CD4-positive, alpha-beta T cell (primary cell): ENCODE results near the gene ERP44. TPM values are rescaled to one million over a fixed set of nuclear protein-coding genes. Genes with fewer than 3 reads are reported as not detected.
"Not testable (repeated sequence)": the region's sequence is repeated elsewhere in the genome, so short reads cannot be mapped to it uniquely, and the experiment has no call there.

Experiments used
- ATAC-seq: fragments of 200-7000 bp; cut with Tn5 transposase; one replicate; pipeline ENCODE4 v1.10.0; 2022; ENCODE audit warnings: mild to moderate bottlenecking; ENCODE audit not compliant: poor library complexity
- CTCF ChIA-PET: fragments of 350-600 bp; sonication (Branson Sonifier 250); formaldehyde crosslinking; loops from one replicate; lab custom pipeline; 2021; ENCODE audit warnings: antibody characterized with exemption, inconsistent platforms; lab: Charles Lee
- POLR2A ChIA-PET: fragments of 350-600 bp; sonication (Branson Sonifier 250); formaldehyde crosslinking; loops from one replicate; lab custom pipeline; 2021; ENCODE audit warnings: antibody characterized with exemption, inconsistent platforms; lab: Charles Lee
- DNase-seq, 14 experiments: peaks; one replicate each; pipeline ENCODE4 v3.0.0-alpha.2; 2013 to 2020; ENCODE audit warnings: mixed read lengths in 2 of 14
- H3K27ac ChIP-seq, 2 donors: one replicate each; pipeline versions ENCODE4 v1.5.1 to v1.7.0; 2013; ENCODE audit warnings: low read length in 2 of 2, low read depth in 1 of 2, mild to moderate bottlenecking in 1 of 2
- H3K27me3 ChIP-seq, 2 experiments: 1 replicate in 1 of 2; 2 replicates in 1 of 2; pipeline versions ENCODE4 v1.6.1 to v1.7.0; 2013; ENCODE audit warnings: low read length in 2 of 2, control low read depth in 1 of 2, mild to moderate bottlenecking in 1 of 2, moderate library complexity in 1 of 2; ENCODE audit not compliant: insufficient read depth in 2 of 2, control insufficient read depth in 1 of 2
- H3K36me3 ChIP-seq: one replicate; pipeline ENCODE4 v1.6.1; 2013; ENCODE audit warnings: low read length, control low read depth; ENCODE audit not compliant: insufficient read depth
- H3K4me1 ChIP-seq: one replicate; pipeline ENCODE4 v1.6.1; 2013; ENCODE audit warnings: low read length, control low read depth; ENCODE audit not compliant: insufficient read depth
- H3K4me3 ChIP-seq: one replicate; pipeline ENCODE4 v1.5.1; 2013; ENCODE audit warnings: mild to moderate bottlenecking, low read length, moderate library complexity
- H3K9me3 ChIP-seq, 2 experiments: 1 replicate in 1 of 2; 2 replicates in 1 of 2; pipeline versions ENCODE4 v1.6.1 to v1.7.0; 2013; ENCODE audit warnings: low read length in 2 of 2, mild to moderate bottlenecking in 2 of 2, control low read depth in 1 of 2, moderate library complexity in 1 of 2; ENCODE audit not compliant: control insufficient read depth in 1 of 2, insufficient read depth in 1 of 2
- H3K27ac Mint-ChIP-seq: one replicate; pipeline ENCODE4 v1.8.0; 2020; ENCODE audit warnings: mixed read lengths
- H3K27me3 Mint-ChIP-seq: one replicate; pipeline ENCODE4 v1.8.0; 2021; ENCODE audit warnings: mixed read lengths
- H3K36me3 Mint-ChIP-seq: one replicate; pipeline ENCODE4 v1.8.0; 2021; ENCODE audit warnings: low read depth, mixed read lengths
- H3K4me1 Mint-ChIP-seq: one replicate; pipeline ENCODE4 v1.8.0; 2021; ENCODE audit warnings: low read depth, mixed read lengths
- H3K4me3 Mint-ChIP-seq: one replicate; pipeline ENCODE4 v1.8.0; 2020; ENCODE audit warnings: mild to moderate bottlenecking, mixed read lengths
- H3K9me3 Mint-ChIP-seq: one replicate; pipeline ENCODE4 v1.8.0; 2020; ENCODE audit warnings: mixed read lengths
- CTCF ChIP-seq: fragments of 200-600 bp; IDR thresholded peaks from one replicate; pipeline ENCODE4 v1.8.0; 2022; ENCODE audit warnings: antibody characterized with exemption, mild to moderate bottlenecking
- intact Hi-C, 2 experiments: fragments of 100-400 bp; cut with DNase I in 1 of 2; cut with micrococcal nuclease in 1 of 2; formaldehyde crosslinking; loops; one replicate each; pipeline versions ENCODE4 v1.15.1 to v1.9.0; 2023 to 2025; cut with DNase I, micrococcal nuclease
- total RNA-seq, 174 experiments: library from RNA in 2 of 174; stranded (reverse) in 2 of 174; gene quantifications; one replicate each; pipeline ENCODE4 v1.2.3 and lab custom pipeline; 2021 to 2026

ERP44 gene
- total RNA-seq, 2 experiments from 2014 or later, result 6.8 to 7.1 TPM

GRCh38 chr9:100072805-100073204 lies 26.0 kb downstream of the ERP44 start:
- Mint-ChIP-seq H3K4me3 (no peak overlapping the region), H3K27me3 (no peaks in the 10 kb centered on the region), H3K4me1 (peaks cover 29% of the 10 kb centered on the region), H3K9me3 (no peaks in the 10 kb centered on the region), H3K36me3 (peaks cover 9% of the 10 kb centered on the region), H3K27ac (no peak overlapping the region)
- ATAC-seq (no peak), DNase-seq (no peak)
- H3K4me1 ChIP-seq, result no peaks in the 10 kb centered on the region
- H3K4me3 ChIP-seq, result no peak overlapping the region
- H3K27me3 ChIP-seq, result no peaks in the 10 kb centered on the region
- H3K27ac ChIP-seq, result no peak overlapping the region
- H3K36me3 ChIP-seq, result peaks cover 8% of the 10 kb centered on the region
- ChIA-PET CTCF (interaction anchor here (1.4 kb wide), 1 partner anchor 9 kb away, joined by 4 read pairs; no protein-coding TSS in a partner anchor), POLR2A (no interaction called here)
- no peak for TF ChIP-seq CTCF
- intact Hi-C loops, result no loop called here
- no peaks in the 10 kb centered on the region for H3K9me3 ChIP-seq

DNA sequence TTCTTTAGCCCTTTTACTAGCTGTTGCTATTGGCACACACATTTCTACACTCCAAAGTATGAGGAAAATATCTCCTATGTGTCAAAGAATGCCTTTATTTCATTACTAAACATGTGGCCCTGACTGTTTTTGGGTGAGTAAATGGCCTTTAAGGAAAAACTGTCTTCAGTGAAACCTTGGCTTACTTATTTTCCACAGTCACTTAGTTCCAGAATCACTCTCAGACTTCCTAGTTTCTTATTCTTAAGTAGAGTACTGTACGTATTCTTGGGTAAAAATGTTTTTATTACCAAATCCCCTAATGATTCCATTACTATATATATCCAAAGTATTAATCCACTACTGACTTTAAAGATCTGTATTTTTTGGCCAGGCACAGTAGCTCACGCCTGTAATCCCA lies 27.5 kb downstream of the ERP44 start:
- ATAC-seq (no peak), DNase-seq (no peak)
- no peaks in the 10 kb centered on the region for H3K27me3 ChIP-seq
- H3K36me3 ChIP-seq, result peaks cover 4% of the 10 kb centered on the region
- no peaks in the 10 kb centered on the region for H3K4me1 ChIP-seq
- H3K9me3 ChIP-seq, result no peaks in the 10 kb centered on the region
- ChIA-PET POLR2A (interaction anchor here (0.7 kb wide), 1 partner anchor 200 kb away, joined by 3 read pairs; no protein-coding TSS in a partner anchor), CTCF (interaction anchor here (1.4 kb wide), 1 partner anchor 8 kb away, joined by 4 read pairs; no protein-coding TSS in a partner anchor)
- H3K27ac Mint-ChIP-seq, result no peak overlapping the region
- peaks cover 17% of the 10 kb centered on the region for H3K36me3 Mint-ChIP-seq
- H3K9me3 Mint-ChIP-seq, result no peaks in the 10 kb centered on the region
- H3K27ac ChIP-seq, result no peak overlapping the region
- no peak overlapping the region for H3K4me3 Mint-ChIP-seq
- no peak overlapping the region for H3K4me3 ChIP-seq
- intact Hi-C loops, result no loop called here
- TF ChIP-seq CTCF, result no peak
- H3K4me1 Mint-ChIP-seq, result peaks cover 28% of the 10 kb centered on the region
- H3K27me3 Mint-ChIP-seq, result no peaks in the 10 kb centered on the region

GRCh38 chr9:100070104-100071041 lies 28.4 kb downstream of the ERP44 start:
- no peak overlapping the region for H3K4me3 ChIP-seq
- H3K27me3 Mint-ChIP-seq, result no peaks in the 10 kb centered on the region
- H3K4me1 Mint-ChIP-seq, result peaks cover 34% of the 10 kb centered on the region
- H3K27ac Mint-ChIP-seq, result no peak overlapping the region
- H3K27me3 ChIP-seq, result no peaks in the 10 kb centered on the region
- intact Hi-C loops, result no loop called here
- H3K4me1 ChIP-seq, result no peaks in the 10 kb centered on the region
- H3K9me3 ChIP-seq, result no peaks in the 10 kb centered on the region
- ATAC-seq (no peak), DNase-seq (no peak)
- ChIA-PET CTCF (interaction anchor here (0.7 kb wide), 1 partner anchor 40 kb away, joined by 3 read pairs; no protein-coding TSS in a partner anchor), POLR2A (no interaction called here)
- H3K9me3 Mint-ChIP-seq, result no peaks in the 10 kb centered on the region
- no peak overlapping the region for H3K27ac ChIP-seq
- TF ChIP-seq CTCF, result no peak
- H3K36me3 Mint-ChIP-seq, result peaks cover 18% of the 10 kb centered on the region
- peaks cover 1% of the 10 kb centered on the region for H3K36me3 ChIP-seq
- no peak overlapping the region for H3K4me3 Mint-ChIP-seq

DNA sequence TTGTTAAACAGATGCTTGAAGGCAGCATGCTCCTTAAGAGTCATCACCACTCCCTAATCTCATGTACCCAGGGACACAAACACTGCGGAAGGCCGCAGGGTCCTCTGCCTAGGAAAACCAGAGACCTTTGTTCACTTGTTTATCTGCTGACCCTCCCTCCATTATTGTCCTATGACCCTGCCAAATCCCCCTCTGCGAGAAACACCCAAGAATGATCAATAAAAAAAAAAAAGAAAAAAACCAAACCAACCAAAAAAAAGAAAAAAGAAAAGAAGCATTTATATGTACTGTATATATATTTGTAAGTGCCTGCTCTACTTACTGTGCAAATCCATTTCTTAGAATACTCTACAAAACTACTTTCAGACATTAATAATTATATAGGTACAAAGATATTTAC lies 29.7 kb downstream of the ERP44 start:
- H3K27me3 ChIP-seq, ATAC-seq, H3K27me3 Mint-ChIP-seq, intact Hi-C loops, POLR2A ChIA-PET, H3K9me3 Mint-ChIP-seq, H3K27ac Mint-ChIP-seq, CTCF ChIA-PET, H3K36me3 ChIP-seq, H3K4me1 ChIP-seq, H3K27ac ChIP-seq, H3K4me3 Mint-ChIP-seq, DNase-seq, H3K9me3 ChIP-seq, H3K4me3 ChIP-seq: not testable (repeated sequence)
- Mint-ChIP-seq H3K36me3 (peaks cover 18% of the 10 kb centered on the region), H3K4me1 (peaks cover 38% of the 10 kb centered on the region)

DNA sequence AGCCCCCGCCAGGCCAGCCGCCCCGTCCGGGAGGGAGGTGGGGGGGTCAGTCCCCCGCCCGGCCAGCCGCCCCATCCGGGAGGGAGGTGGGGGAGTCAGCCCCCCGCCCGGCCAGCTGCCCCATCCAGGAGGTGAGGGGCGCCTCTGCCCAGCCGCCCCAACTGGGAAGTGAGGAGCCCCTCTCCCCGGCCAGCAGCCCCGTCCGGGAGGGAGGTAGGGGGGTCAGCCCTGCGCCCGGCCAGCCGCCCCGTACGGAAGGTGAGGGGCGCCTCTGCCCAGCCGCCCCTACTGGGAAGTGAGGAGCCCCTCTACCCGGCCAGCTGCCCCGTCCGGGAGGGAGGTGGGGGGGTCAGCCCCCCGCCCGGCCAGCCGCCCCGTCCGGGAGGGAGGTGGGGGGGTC lies 30.8 kb downstream of the ERP44 start:
- ATAC-seq, POLR2A ChIA-PET, H3K4me3 Mint-ChIP-seq, H3K9me3 ChIP-seq, H3K9me3 Mint-ChIP-seq, CTCF ChIA-PET, H3K27ac ChIP-seq, H3K27me3 Mint-ChIP-seq, H3K27me3 ChIP-seq, H3K4me1 ChIP-seq, DNase-seq, intact Hi-C loops, H3K27ac Mint-ChIP-seq, H3K4me3 ChIP-seq, H3K36me3 ChIP-seq: not testable (repeated sequence)
- Mint-ChIP-seq H3K36me3 (peaks cover 14% of the 10 kb centered on the region), H3K4me1 (peaks cover 42% of the 10 kb centered on the region)
